Duodenal mucosa (tissue), 2 donors: ENCODE measurements around the gene ZP2.
"Not testable (repeated sequence)": the region's sequence is repeated elsewhere in the genome, so short reads cannot be mapped to it uniquely, and the experiment has no call there.

Experiments used
- H3K27ac ChIP-seq: one replicate; pipeline ENCODE4 v1.7.0; 2013; ENCODE audit warnings: low read depth, low read length
- H3K27me3 ChIP-seq, 2 donors: one replicate each; pipeline ENCODE4 v1.7.0; 2013; ENCODE audit warnings: low read length in 2 of 2, control low read depth in 1 of 2; ENCODE audit not compliant: insufficient read depth in 2 of 2, control insufficient read depth in 1 of 2
- H3K36me3 ChIP-seq, 2 donors: one replicate each; pipeline ENCODE4 v1.7.0; 2013; ENCODE audit warnings: low read length in 2 of 2, control low read depth in 1 of 2; ENCODE audit not compliant: insufficient read depth in 2 of 2, control insufficient read depth in 1 of 2
- H3K4me1 ChIP-seq, 2 donors: one replicate each; pipeline ENCODE4 v1.7.0; 2013; ENCODE audit warnings: low read length in 2 of 2, control low read depth in 1 of 2; ENCODE audit not compliant: insufficient read depth in 2 of 2, control insufficient read depth in 1 of 2
- H3K4me3 ChIP-seq, 2 donors: one replicate each; pipeline ENCODE4 v1.7.0; 2013; ENCODE audit warnings: low read length in 2 of 2, low read depth in 1 of 2
- H3K9ac ChIP-seq, 2 donors: one replicate each; pipeline ENCODE4 v1.7.0; 2013; ENCODE audit warnings: low read length in 2 of 2, low read depth in 1 of 2
- H3K9me3 ChIP-seq, 2 donors: one replicate each; pipeline ENCODE4 v1.7.0; 2013; ENCODE audit warnings: low read length in 2 of 2, control low read depth in 1 of 2; ENCODE audit not compliant: control insufficient read depth in 1 of 2

Gene ZP2

DNA sequence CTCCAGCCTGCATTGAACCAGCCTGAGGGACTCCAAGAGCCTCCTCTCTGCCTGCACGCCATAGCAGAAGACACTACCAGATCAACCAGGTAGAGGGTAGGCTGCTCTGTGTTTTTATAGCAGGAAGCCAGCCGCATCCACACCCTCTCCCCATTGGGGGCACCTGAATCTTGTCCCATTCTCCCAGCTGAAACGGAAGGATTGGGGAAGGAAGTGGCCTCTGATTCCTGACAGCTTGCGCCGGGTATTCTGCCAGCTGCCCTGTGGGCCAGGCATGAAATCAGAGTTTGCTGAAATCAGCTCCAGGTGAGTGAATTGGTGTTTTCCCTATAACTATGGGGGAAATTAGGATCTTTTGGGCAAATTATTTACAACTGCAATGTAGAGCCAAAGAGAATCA is at the start of gene ZP2:
ZP2 (minus strand) TSS at position 89 of the 400 bp plus-strand sequence; CDS start at position 62, 27 bp downstream.
- Histone ChIP-seq H3K4me3 (no peak within 1 kb of the TSS), H3K9me3 (no peaks in the 10 kb centered on the region), H3K9ac (no peak within 1 kb of the TSS), H3K27me3 (no peaks in the 10 kb centered on the region), H3K36me3 (no peaks in the 10 kb centered on the region), H3K4me1 (peaks cover 0 to 3% of the 10 kb centered on the region in 2 donors), H3K27ac (no peak within 1 kb of the TSS)

DNA sequence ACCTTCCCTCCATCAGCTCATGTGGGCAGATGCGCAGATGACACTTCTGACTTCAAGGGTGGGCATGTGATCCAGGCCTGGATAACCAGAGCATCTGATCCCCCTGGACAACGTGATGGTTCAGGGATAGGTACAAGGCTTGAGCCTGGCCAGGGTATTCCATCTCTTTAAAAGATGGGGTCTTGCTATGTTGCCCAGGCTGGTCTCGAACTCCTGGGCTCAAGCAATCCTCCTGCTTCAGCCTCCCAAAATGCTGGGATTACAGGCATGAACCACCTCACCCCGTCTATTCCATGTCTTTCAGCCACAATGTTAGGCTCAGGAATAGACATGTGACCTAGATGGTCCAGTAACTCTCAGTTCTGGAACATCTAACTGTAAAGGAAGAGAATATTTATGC is 45.9 kb upstream of the ZP2 start:
- no peak overlapping the region for H3K4me3 ChIP-seq
- peaks cover 14 to 24% of the 10 kb centered on the region in 2 donors for H3K4me1 ChIP-seq

DNA sequence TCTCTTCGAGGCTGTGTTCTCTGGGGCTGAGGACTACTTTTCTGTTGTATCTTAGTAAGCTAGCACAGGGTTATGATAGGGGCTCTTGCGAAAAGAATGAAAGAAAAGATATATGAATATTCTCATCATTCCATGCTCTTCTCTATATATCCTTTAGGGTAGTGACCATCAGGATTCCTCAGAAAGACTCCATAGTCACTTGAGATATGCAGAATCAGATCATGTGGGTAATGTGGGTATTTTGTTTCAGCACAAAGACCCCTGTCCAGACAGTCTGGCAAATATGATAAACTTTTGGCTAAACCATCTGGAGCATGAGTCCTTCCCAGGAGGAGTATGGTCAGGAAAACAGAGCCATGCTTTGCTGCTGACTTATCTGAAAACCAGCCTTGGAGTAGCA is 45.3 kb upstream of the ZP2 start:
- Histone ChIP-seq H3K27me3 (no peaks in the 10 kb centered on the region), H3K4me3 (no peak overlapping the region), H3K27ac (no peak overlapping the region), H3K36me3 (peaks cover 3 to 13% of the 10 kb centered on the region in 2 donors), H3K9ac (no peak overlapping the region), H3K9me3 (no peaks in the 10 kb centered on the region), H3K4me1 (peaks cover 10 to 19% of the 10 kb centered on the region in 2 donors)

More for the DNA sequence above, 45.9 kb upstream of the ZP2 start:
- Histone ChIP-seq H3K27ac (no peak overlapping the region), H3K27me3 (no peaks in the 10 kb centered on the region), H3K9me3 (no peaks in the 10 kb centered on the region), H3K36me3 (peaks cover 3 to 10% of the 10 kb centered on the region in 2 donors), H3K9ac (no peak overlapping the region)

DNA sequence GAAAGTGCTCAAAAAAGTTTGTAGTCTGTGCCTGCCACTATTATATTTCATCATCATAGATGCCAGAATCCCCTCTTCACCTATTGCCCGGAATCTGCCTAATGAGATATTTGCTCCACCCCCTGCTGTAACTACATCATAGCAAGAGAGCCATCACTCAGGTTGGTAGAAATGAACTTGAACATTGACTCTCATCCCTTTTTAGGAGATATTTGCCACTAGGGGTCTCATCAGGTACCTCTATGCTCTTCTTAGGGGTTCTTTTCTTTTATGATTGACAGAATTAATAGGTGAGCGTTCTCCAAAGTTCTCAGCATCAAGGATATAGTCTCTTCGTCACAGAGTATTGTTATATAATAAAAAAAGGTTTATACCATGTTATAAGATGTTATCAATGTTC is 42.1 kb upstream of the ZP2 start:
- Histone ChIP-seq H3K36me3 (peaks cover 12 to 41% of the 10 kb centered on the region in 2 donors), H3K9me3 (no peaks in the 10 kb centered on the region), H3K27ac (no peak overlapping the region), H3K4me1 (no peaks in the 10 kb centered on the region), H3K9ac (no peak overlapping the region), H3K27me3 (no peaks in the 10 kb centered on the region), H3K4me3 (no peak overlapping the region)

DNA sequence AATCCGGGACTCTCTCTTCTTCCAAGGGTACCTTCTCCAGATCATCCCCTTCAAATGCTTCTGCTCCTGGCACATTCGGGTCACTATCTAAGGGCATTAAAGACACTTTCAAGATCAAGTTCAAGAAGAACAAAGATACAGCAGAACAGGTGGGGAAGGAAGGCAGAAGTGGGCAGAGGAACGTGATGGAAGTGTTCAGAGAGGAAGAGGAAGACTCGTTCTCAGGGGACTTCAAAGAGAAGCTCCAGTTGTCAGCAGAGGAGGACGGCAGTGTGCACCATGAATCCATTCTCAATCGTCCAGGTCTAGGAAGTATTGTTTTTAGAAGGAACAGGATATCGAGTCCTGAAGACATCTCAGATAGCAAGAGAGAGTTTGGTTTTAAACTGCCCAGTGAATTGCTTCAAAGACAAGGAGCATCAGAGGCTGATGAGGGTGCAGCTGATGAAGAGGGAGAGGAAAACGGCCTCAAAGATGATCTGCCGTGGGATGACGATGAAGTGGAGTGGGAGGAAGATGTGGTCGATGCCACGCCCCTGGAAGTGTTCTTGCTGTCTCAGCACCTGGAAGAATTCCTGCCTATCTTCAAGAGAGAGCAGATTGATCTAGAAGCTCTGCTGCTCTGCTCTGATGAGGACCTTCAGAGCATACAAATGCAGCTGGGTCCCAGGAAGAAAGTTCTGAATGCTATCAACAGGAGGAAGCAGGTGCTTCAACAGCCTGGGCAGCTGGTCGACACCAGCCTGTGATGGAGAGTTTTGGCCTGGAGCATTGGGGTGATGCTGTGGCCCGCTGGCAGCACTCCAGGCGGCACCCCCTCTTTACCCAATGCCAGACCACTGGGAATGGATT is 38.9 kb upstream of the ZP2 start:
- Histone ChIP-seq H3K9ac (no peak overlapping the region), H3K27me3 (peaks cover 0 to 2% of the 10 kb centered on the region in 2 donors), H3K4me3 (no peak overlapping the region), H3K36me3 (peaks cover 12 to 47% of the 10 kb centered on the region in 2 donors), H3K4me1 (peaks cover 0 to 5% of the 10 kb centered on the region in 2 donors), H3K9me3 (no peaks in the 10 kb centered on the region), H3K27ac (no peak overlapping the region)

DNA sequence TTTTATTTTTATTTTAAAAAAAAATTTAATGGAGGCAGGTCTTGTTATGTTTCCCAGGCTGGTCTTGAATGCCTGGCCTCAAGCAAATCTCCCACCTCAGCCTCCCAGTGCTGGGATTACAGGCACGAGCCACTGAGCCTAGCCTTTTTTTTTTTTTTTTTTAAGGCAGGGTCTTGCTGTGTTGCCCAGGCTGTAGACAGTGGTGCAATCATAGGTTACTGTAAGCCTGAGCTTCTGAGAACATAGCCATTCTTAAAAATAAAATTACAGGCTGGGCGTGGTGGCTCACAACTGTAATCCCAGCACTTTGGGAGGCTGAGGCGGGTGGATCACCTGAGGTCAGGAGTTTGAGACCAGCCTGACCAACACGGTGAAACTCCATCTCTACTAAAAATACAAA is 36.8 kb upstream of the ZP2 start:
- H3K9ac ChIP-seq, H3K27ac ChIP-seq, H3K9me3 ChIP-seq, H3K4me3 ChIP-seq, H3K27me3 ChIP-seq, H3K4me1 ChIP-seq: not testable (repeated sequence)
- H3K36me3 ChIP-seq = peaks cover 8 to 44% of the 10 kb centered on the region in 2 donors

DNA sequence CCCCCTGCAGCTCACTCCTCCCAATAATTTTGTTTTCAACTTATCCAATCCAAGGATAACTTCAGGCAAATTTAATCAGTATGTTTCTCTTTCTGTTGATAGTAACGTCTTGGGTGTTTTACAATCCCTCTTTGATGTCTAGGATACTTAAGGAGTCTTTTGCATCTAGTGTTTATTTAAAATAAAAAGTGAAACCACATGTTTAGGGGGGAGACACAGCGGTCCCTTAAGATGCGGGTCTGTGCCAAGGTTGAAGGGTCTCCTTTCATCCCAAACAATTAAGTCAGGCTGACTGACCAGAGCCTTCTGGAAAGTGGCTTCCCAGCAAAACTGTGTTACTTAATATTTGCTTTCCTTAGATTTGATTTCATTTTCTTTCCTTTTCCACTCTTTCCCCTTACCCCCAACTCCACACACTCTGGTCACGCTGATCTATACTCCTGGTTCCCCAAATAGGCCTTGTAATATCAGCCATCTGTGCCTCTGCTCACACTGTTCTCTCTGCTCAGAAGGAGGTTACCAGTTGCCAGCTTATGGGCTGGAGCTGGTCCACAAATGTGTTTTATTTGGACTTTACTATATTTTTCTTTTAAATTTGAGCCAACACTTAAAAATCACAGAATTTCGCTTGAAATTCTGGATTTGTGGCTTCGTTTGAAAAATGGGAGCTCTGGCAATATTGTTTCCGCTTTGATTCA is 33.3 kb upstream of the ZP2 start:
- H3K27ac ChIP-seq = no peak overlapping the region
- peaks cover 0 to 2% of the 10 kb centered on the region in 2 donors for H3K27me3 ChIP-seq
- no peak overlapping the region for H3K9ac ChIP-seq
- peaks cover 2 to 19% of the 10 kb centered on the region in 2 donors for H3K36me3 ChIP-seq
- H3K4me3 ChIP-seq = no peak overlapping the region
- H3K4me1 ChIP-seq = peaks cover 0 to 5% of the 10 kb centered on the region in 2 donors
- H3K9me3 ChIP-seq = no peaks in the 10 kb centered on the region

DNA sequence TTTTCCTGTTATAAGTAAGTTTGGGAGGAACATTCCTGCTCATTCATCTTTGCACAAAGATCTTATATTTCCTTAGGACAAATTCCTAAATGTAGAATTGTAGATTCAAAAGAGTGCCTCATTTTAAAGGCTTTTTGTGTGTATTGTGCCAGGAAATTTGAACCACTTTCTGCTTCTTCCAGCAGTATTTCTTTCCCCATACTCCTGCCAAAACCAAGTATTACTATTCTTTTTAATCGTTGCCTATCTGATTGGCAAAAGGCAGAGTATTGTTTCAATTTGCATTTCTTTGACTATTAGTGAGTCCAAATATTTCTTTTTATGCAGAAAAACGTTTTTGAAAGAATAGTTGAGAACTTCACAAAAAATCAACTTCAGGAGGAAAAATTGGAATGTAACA is 31.4 kb upstream of the ZP2 start:
- H3K4me1 ChIP-seq = peaks cover 0 to 5% of the 10 kb centered on the region in 2 donors
- no peak overlapping the region for H3K9ac ChIP-seq
- peaks cover 0 to 10% of the 10 kb centered on the region in 2 donors for H3K36me3 ChIP-seq
- no peaks in the 10 kb centered on the region for H3K9me3 ChIP-seq
- no peak overlapping the region for H3K27ac ChIP-seq
- H3K27me3 ChIP-seq = peaks cover 0 to 2% of the 10 kb centered on the region in 2 donors
- H3K4me3 ChIP-seq = no peak overlapping the region

DNA sequence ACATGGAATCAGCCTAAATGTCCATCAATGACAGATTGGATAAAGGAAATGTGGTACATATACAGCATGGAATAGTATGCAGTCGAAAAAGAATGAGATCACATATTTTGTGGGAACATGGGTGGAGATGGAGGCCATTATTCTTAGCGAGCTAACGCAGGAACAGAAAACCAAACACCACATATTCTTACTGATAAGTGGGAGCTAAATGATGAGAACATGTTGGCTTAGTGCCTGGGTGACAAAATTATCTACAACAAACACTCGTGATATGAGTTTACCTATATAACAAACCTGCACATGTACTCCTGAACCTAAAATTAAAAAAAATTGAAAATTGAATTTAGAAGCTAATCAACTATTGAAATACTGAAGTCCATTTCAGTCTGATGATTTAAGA is 28.3 kb upstream of the ZP2 start:
- Histone ChIP-seq H3K9me3 (no peaks in the 10 kb centered on the region), H3K4me3 (no peak overlapping the region), H3K27ac (no peak overlapping the region), H3K9ac (no peak overlapping the region), H3K36me3 (peaks cover 0 to 3% of the 10 kb centered on the region in 2 donors), H3K27me3 (no peaks in the 10 kb centered on the region), H3K4me1 (no peaks in the 10 kb centered on the region)

DNA sequence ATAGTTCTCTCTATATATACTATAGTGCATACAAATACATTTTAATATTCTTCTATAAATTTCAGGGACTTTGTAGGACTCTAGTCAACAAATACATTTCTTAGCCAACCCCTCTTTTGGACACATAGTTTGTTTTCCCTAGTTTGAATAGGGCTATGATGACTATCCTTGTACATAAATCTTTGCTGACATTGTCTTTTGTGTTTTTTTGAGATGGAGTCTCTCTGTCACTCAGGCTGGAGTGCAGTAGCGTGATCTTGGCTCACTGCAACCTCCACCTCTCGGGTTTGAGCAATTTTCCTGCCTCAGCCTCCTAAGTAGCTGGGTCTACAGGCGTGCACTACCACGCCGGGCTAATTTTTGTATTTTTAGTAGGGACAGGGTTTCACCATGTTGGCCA is 25.5 kb upstream of the ZP2 start:
- Histone ChIP-seq H3K27me3 (no peaks in the 10 kb centered on the region), H3K36me3 (peaks cover 0 to 3% of the 10 kb centered on the region in 2 donors), H3K27ac (no peak overlapping the region), H3K9ac (no peak overlapping the region), H3K4me3 (no peak overlapping the region), H3K9me3 (no peaks in the 10 kb centered on the region), H3K4me1 (peaks cover 4 to 10% of the 10 kb centered on the region in 2 donors)
